HG03521 (cell line): ENCODE data around the gene TCF4.

Experiments used
- ATAC-seq: cut with Tn5 transposase; IDR thresholded peaks from one replicate; pipeline ENCODE4 v1.9.1; 2021; ENCODE audit warnings: mild to moderate bottlenecking, moderate library complexity; ENCODE audit not compliant: unreplicated experiment

TCF4 gene

GRCh38 chr18:55508651-55509050 is 79.3 kb downstream of the TCF4 start:
- no peak for ATAC-seq

GRCh38 chr18:55506074-55506473 is 81.9 kb downstream of the TCF4 start:
- no peak for ATAC-seq

GRCh38 chr18:55504808-55505207 is 83.2 kb downstream of the TCF4 start:
- no peak for ATAC-seq

DNA sequence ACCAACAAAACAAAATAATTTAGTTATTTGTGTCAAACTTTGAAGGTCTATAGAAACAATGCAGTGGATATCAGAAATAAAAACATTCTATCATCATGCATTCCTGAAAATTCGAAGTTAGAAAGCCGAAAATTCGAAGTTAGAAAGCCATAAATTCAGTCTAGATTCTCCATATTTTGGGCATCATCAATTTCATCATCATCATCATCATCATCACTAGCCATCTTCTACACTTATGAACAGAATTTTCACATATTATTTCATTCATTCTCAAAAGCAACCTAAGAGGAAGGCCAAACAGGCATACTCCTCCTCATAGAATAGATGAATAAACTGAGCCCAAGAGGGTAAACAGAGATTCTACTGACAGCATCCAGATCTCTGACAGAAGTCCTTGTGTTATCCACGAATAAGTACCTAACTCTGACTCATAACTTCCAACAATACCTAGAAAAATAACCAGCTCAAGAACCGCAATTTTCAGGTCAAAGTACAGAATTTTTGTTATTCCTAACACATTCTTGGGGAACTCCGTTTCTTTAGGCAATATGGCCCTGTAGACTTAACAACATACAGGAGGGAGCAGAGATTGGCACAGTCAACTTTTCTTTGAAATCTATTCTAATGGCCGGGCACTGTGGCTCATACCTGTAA is 84.7 kb downstream of the TCF4 start:
- no peak for ATAC-seq

DNA sequence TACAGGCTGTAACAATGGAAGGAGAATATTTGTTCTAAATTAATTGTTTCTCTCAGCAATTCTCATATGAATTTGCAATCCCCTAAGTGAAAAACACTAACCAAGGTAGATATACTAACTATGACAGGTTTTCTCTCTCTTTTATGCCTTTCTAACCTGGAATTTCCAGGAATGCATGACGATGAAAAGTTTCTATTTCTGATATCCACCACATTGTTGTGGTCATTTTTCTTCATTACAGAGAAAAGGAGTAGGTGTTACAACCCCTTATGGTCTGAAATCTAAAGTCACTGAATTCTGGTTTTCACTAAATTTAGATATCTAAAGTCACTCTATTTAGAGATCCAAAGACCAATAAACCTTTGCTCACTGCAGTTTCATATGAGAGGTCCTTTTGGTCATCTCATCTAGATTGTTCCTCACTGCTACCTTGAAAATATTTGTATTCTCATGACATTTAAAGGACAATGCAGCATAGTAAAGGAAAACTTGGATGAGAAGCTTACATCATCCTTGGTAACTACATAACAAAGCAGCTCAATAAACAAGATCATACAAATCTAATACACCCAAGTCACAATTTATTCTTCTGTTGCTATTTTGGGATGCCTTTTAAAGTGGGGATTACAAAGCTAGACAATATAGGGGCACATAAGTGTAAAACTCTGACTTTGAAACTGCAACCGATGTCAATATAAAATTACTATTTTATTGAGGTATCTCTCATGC is 85.8 kb downstream of the TCF4 start:
- ATAC-seq: no peak

DNA sequence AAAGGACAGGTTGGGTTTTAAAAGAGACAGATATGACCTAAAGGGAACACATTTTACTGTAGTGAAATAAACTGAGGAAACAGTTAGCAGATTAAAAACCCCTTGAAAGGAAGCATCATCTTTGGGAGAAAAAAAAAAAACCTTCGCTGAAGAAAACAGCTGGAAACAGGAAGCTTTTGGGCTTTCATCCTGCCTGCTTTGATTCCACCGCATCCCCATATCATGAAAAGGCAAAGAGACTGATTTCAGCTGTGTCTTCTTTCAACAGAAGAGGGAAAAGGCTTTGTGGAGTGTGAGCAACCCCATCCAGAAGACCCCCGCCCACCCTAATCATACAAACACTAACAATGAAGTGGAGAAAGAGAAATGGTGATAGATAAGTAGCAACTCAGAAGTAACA is 86.4 kb downstream of the TCF4 start:
- ATAC-seq: no peak

GRCh38 chr18:55500316-55501086 is 87.5 kb downstream of the TCF4 start:
- no peak for ATAC-seq

GRCh38 chr18:55499526-55499925 is 88.5 kb downstream of the TCF4 start:
- ATAC-seq: no peak

DNA sequence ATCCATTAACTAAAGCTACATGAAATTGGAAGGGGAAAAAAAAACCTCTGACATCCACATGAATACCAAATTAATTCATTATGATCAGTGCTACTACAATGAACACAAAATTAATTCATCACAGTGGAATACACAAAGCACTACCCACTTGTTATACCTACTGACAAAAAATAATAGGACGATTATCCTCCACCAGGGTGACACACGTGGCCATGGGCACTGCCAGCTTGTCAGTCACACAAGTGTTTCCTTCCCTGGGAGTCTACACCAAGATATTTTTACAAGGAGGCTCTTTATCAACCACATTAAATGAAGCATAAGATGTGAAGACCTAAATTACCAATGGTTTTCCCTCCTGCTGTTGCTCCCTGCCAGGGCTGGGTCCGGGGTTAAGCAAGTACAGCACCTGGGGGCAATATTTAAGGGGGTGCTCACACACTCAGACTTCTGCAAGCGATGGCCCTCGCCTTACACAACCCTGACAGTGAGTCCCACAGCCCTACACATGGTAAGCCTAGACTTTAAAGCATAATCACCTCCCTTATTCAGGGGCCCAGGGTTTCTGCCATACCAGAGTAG is 90.1 kb downstream of the TCF4 start:
- no peak for ATAC-seq

DNA sequence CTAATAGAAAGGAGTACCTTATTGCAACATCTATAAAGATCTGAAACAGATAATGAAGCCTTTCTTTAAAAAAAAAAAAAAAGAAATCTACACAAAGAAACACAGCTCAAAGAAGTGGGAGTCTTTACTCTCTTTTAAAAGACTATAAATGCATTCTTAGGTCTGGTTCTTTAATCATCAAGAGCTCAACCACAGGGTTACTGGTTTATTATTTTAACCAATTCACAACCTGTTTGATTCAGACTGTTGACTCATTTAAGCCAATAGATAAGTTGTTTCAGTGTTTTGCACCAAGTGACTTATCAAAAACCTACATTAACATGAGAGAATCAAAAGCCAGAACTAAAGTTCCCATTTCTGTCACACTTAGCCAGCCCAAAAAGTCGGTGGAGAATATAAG is 93.1 kb downstream of the TCF4 start:
- no peak for ATAC-seq

DNA sequence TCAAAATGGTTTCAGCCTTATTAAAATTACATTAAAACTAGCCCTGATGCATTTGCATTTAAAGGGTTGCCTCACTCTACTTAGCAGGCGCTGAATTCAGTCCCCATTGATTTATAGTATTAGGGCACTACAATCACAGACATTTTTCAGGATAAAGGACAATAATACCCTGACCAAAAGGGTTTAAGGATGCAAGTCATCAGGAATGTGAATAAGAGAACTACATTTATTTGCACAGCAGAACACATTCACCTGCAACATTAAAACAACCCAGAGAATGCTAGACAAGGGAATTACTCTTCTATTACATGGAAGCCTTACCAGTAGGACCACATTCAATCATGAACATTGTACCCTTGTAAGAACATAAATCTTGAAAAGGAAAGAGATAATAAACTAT is 93.6 kb downstream of the TCF4 start:
- no peak for ATAC-seq

- no peak for ATAC-seq
Measured at GRCh38 chr18:55491616-55492015, 96.4 kb downstream of the TCF4 start.

- ATAC-seq: peak; percentile 76
Measured at GRCh38 chr18:55489034-55489986, 98.7 kb downstream of the TCF4 start.

GRCh38 chr18:55488473-55488872 is 99.5 kb downstream of the TCF4 start:
- ATAC-seq: no peak

DNA sequence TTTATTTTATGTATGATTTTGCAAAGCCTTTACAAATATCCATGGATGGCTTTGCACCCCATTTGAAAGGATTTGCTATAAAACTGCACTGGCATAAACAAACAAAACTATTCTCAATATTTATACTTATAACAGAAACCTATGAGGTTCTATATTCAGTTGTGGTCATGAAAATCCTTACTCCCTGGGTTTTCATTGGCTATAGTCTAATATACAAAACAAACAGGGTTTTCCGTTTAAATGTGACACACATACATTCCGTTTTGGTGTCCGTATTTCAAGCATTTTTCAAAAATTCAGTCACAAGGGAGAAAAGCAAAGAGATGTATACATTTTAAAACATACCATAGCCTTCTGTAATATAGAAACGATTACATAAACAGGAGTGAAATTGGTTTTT is 100.0 kb downstream of the TCF4 start:
- no peak for ATAC-seq

GRCh38 chr18:55486936-55487335 is 101.1 kb downstream of the TCF4 start:
- ATAC-seq: no peak

GRCh38 chr18:55485666-55486065 is 102.3 kb downstream of the TCF4 start:
- ATAC-seq: no peak

- no peak for ATAC-seq
Measured at GRCh38 chr18:55484773-55485172, 103.2 kb downstream of the TCF4 start.

- ATAC-seq: no peak
Measured at GRCh38 chr18:55483266-55483871, 104.6 kb downstream of the TCF4 start.
